GM19043 (cell line): ENCODE measurements around the gene OR7A17.

Experiments
- ATAC-seq: cut with Tn5 transposase; IDR thresholded peaks from one replicate; pipeline ENCODE4 v1.9.1; 2021; ENCODE audit warnings: low read depth; ENCODE audit not compliant: unreplicated experiment

OR7A17 gene

GRCh38 chr19:14886032-14886431 lies at the start of gene OR7A17:
TSS of gene OR7A17 (minus strand) at chr19:14886132. CDS start at chr19:14881355, 4,777 bp downstream.
- no peak for ATAC-seq

GRCh38 chr19:14933506-14933905 lies 47.6 kb upstream of the OR7A17 start:
- no peak for ATAC-seq

DNA sequence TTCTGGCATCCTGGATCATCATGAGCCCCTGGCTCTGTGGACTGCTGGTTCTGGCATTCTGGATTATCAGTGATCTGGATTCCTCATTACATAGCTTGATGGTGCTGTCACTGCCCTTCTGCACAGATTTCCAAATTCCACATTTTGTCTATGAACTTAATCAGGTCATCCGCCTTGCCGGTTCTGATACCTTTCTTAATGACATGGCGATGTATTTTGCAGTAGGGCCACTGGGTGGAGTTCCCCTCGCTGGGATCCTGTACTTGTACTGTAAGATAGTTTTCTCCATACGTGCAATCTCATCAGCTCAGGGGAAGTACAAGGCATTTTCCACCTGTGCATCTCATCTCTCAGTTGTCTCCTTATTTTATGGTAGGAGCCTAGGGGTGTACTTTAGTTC lies 30.9 kb upstream of the OR7A17 start:
- no peak for ATAC-seq

- no peak for ATAC-seq
Measured at GRCh38 chr19:14915116-14915515, 29.2 kb upstream of the OR7A17 start.

GRCh38 chr19:14906711-14907110 lies 20.8 kb upstream of the OR7A17 start:
- no peak for ATAC-seq

- no peak for ATAC-seq
Measured at GRCh38 chr19:14901675-14902260, 15.8 kb upstream of the OR7A17 start.

DNA sequence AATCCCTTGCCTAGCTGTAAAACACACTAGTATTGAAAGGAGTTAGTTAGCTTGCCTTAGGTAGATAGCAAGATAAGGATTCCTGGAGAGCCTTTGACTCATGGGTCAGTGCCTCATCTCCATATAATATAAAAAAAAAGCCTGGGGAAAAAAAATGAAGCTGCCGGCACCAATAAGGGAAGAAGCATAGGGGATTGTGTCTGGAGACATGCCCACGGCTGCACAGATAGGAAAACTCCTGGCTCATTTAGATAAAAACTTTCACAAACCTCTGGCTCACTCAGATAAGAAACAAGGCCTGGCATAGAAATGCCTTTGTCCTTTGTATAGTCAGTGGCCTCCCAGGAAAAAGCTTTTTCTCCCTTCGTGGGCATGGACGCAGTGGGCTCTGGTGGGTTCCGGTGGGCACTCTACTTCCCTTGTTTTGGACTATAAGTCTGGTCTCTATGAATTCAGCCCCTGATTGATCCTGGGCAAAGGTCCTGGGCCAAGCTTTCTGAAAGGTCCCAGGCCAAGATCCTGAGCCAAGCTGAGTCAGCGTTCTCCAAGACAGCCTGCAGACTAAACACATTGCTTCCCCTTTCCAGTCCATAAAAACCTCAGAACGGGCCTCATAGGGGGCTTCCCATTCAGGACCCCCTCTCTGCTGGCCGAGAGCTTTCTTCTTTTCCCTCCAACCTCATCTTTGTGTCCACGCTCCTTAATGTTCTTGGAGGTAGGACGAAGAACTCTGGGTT lies 4.9 kb upstream of the OR7A17 start:
- no peak for ATAC-seq

DNA sequence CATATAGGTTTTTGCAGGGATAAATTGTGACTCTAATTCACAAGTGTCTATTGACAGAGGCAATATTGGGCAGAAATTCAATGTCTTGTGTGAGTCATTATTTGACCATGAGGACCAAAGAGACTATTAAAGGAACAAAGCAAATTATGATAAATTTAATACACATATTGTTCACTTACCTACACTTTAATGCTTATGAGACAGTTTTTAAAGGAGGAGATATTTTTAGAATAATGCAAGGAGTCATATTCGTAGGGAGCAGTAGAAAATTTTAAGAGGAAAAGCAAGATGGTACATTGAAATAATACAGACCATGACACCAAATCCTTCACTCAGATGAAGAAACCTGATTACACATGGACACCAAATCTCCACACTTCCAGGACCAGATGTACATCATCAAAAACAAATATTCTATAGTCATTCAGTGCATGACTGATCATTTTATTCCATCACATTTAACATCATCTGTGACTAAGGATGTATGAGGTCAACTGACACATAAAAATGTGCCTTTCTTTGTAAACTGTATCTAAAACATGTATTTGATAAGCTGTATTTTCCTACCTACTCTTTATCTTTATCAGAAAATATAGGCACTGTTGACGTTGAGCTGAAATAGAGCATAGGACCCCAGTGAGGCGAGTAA lies 4.2 kb upstream of the OR7A17 start:
- ATAC-seq, result no peak

GRCh38 chr19:14871619-14872230 lies 14.2 kb downstream of the OR7A17 start:
- no peak for ATAC-seq

DNA sequence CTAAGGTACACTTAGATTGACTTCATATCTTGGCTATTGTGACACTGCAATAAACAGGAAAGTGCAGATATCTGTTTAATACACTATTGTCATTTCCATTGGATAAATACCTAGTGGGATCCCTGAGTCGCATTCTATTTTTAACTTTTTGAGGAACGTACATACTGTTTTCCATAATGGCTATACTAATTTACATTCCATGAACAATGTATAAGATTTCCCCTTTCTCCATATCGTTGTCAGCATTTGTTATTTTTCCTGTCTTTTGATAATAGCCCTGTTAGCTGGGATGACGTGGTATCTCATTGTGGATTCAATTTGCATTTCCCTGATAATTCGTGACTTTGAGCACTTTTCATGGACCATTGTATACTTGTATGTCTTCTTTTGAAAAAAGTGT lies 17.4 kb downstream of the OR7A17 start:
- no peak for ATAC-seq

DNA sequence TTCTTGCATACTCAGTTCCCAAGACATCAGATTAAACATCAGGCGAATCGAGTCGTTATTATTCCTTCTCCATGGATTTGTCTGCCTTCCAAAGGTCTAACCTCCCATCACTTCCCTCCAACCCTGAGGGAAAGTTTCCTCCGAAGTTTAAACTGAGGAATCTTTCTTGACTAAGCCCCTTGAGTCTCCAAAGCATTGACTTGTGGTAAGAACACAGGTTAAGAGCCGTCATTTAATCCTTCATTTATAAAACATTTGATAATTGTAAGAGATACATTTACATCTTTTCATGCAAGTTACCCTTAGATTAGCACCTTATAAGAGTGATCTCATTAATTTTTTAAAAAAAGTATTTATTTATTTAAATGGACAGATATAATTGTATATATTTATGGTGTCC lies 37.1 kb downstream of the OR7A17 start, which contains the start of gene OR7A10:
Gene OR7A10 (minus strand): TSS at position 101 of the 400 bp plus-strand sequence. CDS start 7,045 bp downstream, outside the sequence.
- no peak for ATAC-seq

- ATAC-seq, result no peak
Measured at GRCh38 chr19:14843578-14843977, 42.4 kb downstream of the OR7A17 start.

- ATAC-seq, result no peak
Measured at GRCh38 chr19:14843169-14843568, 42.8 kb downstream of the OR7A17 start.

GRCh38 chr19:14840206-14840605 lies 45.7 kb downstream of the OR7A17 start:
- no peak for ATAC-seq

- no peak for ATAC-seq
Measured at GRCh38 chr19:14837391-14837790, 48.5 kb downstream of the OR7A17 start.

DNA sequence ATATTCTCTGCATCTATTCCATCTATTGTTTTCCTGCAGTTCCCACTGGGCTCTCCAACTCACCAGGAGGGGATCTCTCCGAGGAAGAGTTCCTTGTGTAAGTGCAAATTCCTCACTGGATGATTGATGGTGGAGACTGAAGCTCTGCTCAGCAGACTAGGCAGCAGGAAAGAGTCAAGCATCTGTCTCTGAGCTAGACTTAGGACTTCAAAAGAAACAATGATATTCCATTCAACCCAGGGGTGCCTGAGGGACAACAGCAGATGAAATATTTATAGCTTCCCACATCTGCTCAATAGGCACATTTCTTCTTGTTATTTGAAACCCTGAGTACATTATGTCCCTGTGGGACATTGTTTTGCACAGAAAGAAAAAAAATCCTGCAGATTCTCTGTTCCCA lies 50.9 kb downstream of the OR7A17 start, which contains the start of the genes OR7A5 and OR7C1:
Gene OR7A5 (minus strand): TSS at position 175 of the 400 bp plus-strand sequence. CDS start 6,944 bp downstream, outside the sequence.
Gene OR7C1 (minus strand): TSS at position 175 of the 400 bp plus-strand sequence. CDS start 35,049 bp downstream, outside the sequence.
- no peak for ATAC-seq

- ATAC-seq, result no peak
Measured at GRCh38 chr19:14830702-14831101, 55.2 kb downstream of the OR7A17 start.
